GM21381 (cell line): ENCODE measurements around the gene DPP8.
"Not testable (repeated sequence)": the region's sequence is repeated elsewhere in the genome, so short reads cannot be mapped to it uniquely, and the experiment has no call there.

Experiments used
- ATAC-seq: cut with Tn5 transposase; IDR thresholded peaks from one replicate; pipeline ENCODE4 v1.9.1; 2021; ENCODE audit warnings: mild to moderate bottlenecking, moderate library complexity; ENCODE audit not compliant: unreplicated experiment

DPP8 gene

GRCh38 chr15:65516997-65517865 lies at the start of gene DPP8:
TSS of gene DPP8 (minus strand) at chr15:65517689. CDS start at chr15:65512553, 5,136 bp downstream.
- peak; percentile 88 for ATAC-seq

- ATAC-seq, result no peak
Observed at GRCh38 chr15:65561934-65562333, 44.4 kb upstream of the DPP8 start.

DNA sequence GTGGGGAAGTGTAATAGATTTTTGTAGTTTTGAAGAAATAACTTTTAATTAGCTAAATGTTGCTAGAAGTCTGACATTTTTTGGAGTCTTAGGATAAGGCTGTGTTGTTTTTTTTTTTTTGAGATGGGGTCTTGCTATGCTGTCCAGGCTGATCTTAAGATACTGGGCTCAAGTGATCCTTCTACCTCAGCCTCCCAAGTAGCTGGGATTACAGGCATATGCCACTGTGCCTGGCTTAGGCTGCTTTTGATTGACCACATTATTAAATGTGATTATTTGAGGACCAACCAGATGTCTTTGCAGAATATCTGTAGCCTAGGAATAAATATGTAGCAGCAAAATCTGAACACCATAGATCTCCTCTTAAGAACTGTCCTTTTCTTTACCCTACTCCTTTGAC lies 42.5 kb upstream of the DPP8 start:
- ATAC-seq, result no peak

DNA sequence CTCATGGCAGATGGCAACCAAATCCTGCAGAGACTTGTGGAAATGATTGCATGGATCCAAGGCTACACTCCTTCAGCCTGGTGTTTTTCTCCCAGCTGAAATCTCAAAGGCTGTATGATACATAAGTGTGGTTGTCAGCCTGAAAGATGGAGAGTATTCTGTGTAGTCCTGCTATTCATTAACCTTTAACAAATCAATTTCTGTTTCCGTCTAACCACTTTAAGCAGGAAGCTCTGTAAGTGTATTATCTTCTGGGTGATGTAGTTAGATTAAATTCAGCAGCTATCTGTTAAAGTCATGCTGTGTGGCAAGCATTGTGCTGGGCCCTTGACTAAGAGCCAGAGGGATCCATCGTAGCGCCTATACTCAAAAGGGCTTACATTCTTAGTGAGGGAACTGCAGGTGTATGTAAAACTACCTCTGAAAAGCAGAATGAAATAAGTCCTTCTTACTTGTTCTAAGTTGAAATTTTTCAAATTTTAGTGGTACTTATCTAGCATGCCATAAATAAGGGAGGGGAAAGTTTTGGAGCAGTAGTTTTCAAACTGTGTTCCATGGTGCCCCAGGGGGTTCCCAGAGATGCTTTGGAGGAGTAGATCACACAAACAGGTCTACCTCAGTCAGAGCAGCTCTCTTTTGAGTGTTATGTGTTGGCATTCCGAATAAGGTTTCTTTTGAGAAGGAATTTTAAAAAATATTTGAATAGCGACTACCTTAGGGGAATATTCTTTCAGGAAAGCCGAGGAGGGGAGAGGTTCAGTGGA lies 41.7 kb upstream of the DPP8 start:
- no peak for ATAC-seq

DNA sequence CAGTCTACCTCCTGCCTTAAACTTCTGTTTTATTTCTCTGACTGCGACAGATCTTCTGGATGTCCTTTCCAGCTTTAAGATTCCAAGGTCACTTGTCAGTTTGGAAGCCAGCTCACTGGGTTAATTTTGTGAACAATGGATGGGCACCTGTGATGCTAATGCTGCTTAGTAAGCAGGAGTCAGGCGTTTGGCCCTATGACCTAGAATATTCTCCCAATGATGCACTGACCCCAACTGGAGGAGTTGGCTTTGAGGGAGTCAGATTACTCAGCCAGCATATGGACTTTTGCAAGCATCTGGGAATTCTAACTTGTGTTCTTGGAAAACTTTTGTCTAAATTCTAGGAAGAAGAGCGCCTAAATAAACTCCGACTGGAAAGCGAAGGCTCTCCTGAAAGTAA lies 40.8 kb upstream of the DPP8 start:
- no peak for ATAC-seq

DNA sequence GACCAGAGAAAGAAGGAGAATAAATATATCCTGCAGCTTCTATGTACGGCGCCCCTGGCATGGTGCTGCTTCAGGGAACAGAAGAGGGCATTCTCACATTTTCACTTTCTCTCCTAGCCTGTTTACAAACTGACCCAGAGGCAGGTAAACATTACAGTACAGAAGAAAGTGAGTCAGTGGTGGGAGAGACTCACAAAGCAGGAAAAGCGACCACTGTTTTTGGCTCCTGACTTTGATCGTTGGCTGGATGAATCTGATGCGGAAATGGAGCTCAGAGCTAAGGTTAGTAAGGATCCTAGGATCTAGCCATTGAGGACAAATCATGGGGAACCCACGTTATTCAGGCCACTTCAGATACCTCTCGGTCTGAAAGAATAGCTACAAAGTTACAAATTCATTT lies 39.1 kb upstream of the DPP8 start:
- ATAC-seq, result no peak

DNA sequence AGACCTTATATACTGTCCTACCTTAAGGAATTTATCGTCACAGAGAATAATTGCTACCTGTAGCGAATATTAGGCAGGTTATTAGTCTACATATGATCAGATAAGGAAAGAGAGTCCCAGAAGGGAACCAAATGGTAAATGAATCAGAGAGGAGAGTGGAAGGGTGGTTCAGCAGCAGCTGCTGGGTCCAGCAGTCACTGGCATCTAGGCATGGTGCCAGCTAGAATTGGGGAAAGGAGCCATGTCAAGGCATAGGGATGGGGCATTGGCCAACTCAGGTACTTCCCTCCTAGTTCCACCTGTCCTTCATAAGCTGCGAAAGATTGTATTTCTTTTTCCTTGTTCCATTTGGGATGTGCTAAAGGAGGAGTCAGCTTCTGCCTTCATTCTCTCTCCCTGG lies 36.2 kb upstream of the DPP8 start:
- ATAC-seq, result no peak

GRCh38 chr15:65552851-65553250 lies 35.4 kb upstream of the DPP8 start:
- not testable (repeated sequence) for ATAC-seq

DNA sequence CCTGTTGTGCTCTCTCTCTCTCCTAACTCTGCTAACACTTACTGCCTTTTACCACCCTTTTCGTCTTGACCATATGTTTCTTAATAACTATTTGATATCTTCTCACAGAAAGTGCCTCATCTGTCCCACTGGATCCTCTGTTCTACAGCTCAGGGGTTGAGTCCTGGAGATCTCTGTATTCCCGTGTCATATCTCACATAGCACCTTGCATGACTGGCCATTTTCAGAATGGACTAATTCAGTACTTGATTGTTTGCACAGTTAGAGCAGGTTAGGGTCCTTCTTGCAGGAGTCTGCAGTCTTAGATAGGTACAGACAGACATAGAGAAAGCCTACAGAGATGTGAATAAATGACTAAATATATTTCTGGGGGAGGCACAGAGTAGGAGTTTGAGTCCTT lies 33.7 kb upstream of the DPP8 start:
- no peak for ATAC-seq

DNA sequence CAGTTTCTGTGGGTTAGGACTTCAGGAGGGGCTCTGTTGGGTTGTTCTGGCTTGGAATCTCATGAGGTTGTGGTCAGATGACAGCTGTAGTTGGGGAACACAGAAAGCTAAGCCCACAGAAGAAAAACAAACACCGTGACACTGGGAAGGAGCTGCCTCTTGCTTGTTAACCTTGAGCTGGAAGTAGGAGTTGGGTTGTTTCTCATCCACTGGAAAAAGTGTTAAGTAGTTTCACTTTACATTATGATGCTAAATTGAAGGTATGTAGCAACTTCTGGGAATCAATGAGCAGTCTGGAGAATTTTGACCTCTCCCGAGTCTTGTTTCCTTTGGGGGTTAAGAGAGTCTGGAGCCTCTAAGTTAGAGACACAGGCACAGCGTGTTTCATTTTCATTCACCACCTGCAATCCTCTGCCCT lies 33.2 kb upstream of the DPP8 start:
- ATAC-seq, result no peak

DNA sequence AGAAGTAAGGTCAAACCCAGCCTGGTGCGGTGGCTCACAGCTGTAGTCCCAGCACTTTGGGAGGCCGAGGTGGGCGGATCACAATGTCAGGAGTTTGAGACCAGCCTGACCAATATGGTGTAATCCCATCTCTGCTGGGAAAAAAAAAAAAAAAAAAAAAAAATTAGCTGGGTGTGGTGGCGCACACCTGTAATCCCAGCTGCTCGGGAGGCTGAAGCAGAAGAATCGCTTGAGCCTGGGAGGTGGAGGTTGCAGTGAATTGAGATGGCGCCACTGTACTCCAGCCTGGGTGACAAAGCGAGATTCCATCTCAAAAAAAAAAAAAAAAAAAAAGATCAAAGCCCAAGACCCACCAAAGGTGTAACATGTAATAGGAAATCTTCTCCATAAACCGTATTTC lies 31.8 kb upstream of the DPP8 start:
- ATAC-seq, result not testable (repeated sequence)

GRCh38 chr15:65547841-65548240 lies 30.4 kb upstream of the DPP8 start:
- no peak for ATAC-seq

- no peak for ATAC-seq
Observed at GRCh38 chr15:65541231-65541820, 23.8 kb upstream of the DPP8 start.

DNA sequence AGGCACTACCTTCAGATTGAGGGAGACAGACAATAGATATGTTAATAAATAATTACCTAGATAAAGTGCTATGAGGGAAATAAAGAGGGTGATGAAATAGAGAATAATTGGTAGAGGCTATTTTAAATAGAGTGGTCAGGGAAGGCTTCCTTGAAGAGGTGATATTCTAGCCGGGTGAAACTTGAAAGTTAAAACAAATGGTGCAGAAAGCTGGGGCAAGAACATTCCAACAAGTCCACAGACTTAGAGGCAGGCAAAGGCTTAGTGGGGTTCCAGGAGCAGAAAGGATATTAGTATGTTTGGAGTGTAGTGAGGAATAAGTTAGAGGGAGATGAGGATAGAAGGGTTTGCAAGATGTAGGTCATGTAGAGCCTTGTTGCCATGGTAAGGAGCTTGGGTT lies 22.8 kb upstream of the DPP8 start:
- no peak for ATAC-seq

DNA sequence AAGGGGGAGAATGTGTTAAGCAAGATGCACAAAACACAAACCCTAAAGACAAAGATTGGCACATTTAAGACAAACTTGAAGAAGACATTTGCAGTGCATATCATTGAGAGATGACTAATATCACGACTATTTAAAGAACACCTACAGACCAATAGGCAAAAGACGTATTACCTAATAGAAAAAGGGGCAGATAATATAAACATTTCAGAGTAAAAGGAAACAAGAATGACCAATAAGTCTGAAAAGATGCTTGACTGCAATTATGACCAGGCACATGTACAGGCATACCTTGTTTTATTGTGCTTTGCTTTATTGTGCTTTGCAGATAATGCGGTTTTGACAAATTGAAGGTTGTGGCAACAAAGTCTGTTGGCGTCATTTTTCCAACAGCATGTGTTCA lies 17.7 kb upstream of the DPP8 start:
- no peak for ATAC-seq

- no peak for ATAC-seq
Observed at GRCh38 chr15:65533057-65533756, 15.7 kb upstream of the DPP8 start.

DNA sequence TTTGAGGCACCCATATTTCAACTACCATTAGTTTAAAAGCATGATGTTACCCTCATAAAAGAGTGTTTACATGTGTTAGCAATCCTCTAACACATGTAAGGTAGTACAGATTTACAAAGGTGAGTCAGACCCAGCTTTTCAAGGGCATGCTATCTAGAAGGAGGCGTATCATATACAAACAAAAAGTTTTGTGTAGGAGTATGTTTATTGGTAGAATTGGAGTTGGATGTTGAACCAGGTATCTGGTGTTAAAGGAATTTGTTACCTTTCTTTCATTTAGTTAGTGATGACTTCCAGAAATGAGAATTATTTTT lies 15.2 kb upstream of the DPP8 start:
- no peak for ATAC-seq

DNA sequence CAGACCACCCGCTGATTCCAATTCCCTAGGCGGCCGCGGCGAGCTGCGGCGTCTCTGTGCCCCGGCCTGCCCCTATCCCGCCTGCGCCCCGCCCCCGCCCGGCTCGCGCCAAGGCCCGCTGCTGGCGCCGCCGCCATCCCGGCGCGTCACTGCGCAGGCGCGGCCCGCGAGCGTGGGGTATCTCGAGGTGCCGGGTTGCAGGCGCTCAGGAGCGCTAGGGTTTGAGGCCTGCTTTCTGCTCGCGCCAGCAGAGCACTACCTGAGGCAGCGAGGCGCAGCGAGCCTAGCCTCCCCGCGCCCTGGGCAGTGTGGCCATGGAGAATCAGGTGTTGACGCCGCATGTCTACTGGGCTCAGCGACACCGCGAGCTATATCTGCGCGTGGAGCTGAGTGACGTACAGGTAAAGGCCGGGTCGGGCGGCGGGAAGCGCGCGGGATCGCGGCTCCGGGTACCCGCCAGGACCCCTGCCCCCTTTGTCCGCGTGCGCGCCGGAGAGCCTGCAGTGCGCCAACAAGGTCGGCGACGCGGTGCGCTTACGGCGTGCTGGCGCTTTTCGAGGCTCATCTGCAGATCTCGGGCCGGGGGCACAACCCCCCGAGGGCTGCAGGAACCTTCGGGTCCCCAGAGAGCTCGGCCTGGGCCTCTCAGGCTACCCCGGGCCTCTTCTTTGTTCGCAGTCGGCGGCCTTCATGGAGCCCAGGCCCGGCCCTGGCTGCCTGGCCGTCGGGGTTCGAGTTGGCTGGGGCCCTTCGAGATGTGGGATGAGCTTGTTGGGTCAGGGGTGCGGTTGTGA lies 13.0 kb upstream of the DPP8 start, which contains the start of gene HACD3:
TSS of gene HACD3 (plus strand) at position 146 of the 794 bp plus-strand sequence. CDS start at position 315, 169 bp downstream.
- ATAC-seq, result peak; percentile 82

- no peak for ATAC-seq
Observed at GRCh38 chr15:65529762-65530317, 12.4 kb upstream of the DPP8 start.

DNA sequence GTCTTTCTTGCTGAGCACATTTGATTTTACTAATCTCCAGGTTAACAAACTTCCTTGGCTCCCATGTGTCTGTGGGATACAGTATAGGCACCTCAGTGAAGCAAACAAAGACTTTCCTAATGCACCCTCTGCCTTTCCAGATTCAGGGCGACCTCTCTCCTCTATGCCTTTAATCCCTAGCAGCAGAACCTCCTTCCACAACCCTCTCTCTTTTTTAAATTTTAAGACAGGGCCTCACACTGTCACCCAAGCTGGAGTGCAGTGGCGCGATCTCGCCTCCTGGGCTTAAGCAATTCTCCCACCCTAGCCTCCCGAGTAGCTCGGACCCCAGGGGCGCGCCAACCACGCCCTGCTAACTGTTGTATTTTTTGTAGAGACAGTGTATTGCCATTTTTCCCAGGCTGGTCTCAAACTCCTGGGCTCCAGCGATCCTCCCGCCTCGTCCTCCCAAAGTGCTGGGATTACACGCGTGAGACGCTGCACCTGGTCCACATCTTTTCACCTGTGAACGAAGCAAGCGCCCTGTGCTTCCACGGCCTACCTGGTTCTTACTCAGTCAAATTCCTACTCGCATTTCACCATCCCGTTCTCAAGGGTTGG lies 11.1 kb upstream of the DPP8 start:
- no peak for ATAC-seq
